Measurements from ENCODE around the gene CREB5.

CREB5 gene

DNA sequence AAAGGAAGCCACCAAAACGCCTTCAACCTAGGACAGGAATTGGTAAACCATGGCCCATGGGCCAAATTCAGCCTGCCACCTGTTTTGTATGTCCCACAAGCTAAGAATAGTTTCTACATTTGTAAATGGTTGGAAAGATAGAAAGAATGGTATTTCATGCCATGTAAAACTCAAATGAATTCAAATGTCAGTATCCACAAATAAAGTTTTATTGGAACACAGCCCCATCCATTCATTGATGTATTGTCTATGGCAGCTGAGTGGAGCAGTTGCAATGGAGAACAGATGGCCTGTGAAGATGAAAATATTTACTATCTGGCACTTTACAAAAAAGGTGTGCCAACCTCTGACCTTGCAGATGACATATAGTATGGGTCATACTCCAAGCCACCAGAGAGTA, 236.9 kb downstream of the CREB5 start:
- H3K4me3 ChIP-seq (ENCODE audit: low read depth, low read length) = no peak overlapping the region
- TF ChIP-seq, protein P1, sequence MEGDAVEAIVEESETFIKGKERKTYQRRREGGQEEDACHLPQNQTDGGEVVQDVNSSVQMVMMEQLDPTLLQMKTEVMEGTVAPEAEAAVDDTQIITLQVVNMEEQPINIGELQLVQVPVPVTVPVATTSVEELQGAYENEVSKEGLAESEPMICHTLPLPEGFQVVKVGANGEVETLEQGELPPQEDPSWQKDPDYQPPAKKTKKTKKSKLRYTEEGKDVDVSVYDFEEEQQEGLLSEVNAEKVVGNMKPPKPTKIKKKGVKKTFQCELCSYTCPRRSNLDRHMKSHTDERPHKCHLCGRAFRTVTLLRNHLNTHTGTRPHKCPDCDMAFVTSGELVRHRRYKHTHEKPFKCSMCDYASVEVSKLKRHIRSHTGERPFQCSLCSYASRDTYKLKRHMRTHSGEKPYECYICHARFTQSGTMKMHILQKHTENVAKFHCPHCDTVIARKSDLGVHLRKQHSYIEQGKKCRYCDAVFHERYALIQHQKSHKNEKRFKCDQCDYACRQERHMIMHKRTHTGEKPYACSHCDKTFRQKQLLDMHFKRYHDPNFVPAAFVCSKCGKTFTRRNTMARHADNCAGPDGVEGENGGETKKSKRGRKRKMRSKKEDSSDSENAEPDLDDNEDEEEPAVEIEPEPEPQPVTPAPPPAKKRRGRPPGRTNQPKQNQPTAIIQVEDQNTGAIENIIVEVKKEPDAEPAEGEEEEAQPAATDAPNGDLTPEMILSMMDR (IDR thresholded peaks at IDR 0.05; ENCODE audit: low read depth, low read length, missing control alignments) = no peak
- DNase-seq (ENCODE audit: low read depth) = no peak

DNA sequence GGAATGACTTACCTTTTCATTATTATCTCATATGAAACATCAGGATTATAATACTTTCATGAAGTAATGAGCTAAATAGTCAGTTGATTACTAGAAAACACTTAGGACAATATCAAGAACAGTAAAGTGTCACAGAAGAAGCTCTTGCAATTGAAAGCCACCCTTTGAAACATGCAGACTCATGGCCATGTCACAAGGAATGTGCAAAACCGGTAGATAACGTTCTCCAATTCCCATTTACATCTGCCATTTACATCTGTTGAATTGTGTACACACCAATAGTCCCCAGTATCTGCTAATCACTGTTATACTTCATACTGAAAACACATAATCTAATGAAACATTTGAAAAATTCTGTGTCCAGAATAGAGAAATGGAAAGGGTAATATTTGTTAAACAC, 237.5 kb downstream of the CREB5 start:
- H3K4me3 ChIP-seq (ENCODE audit: low read depth, low read length) = no peak overlapping the region
- TF ChIP-seq, protein P1 (IDR thresholded peaks at IDR 0.05; ENCODE audit: low read depth, low read length, missing control alignments) = no peak
- DNase-seq (ENCODE audit: low read depth) = no peak

DNA sequence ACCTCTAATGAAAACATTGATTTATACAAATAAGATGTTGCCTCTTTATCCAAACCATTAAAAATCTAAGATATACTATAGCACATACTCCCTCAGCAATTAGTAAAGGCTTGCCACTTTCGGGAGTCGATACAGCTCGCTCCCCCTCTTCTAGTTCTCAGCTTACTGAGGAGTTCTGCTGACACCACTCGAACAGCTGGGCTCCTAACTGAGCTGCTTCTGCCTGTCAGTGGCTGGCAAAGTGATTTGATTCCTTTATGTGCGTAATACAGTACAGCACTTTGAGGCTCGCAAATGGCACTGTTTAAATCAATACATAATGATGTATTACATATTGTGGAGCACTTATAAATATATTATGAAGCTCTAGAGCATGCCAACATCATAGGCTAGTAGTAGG, 241.8 kb downstream of the CREB5 start:
- H3K4me3 ChIP-seq (ENCODE audit: low read depth, low read length) = no peak overlapping the region
- DNase-seq (ENCODE audit: low read depth) = no peak
- TF ChIP-seq, protein P1 (IDR thresholded peaks at IDR 0.05; ENCODE audit: low read depth, low read length, missing control alignments) = no peak

DNA sequence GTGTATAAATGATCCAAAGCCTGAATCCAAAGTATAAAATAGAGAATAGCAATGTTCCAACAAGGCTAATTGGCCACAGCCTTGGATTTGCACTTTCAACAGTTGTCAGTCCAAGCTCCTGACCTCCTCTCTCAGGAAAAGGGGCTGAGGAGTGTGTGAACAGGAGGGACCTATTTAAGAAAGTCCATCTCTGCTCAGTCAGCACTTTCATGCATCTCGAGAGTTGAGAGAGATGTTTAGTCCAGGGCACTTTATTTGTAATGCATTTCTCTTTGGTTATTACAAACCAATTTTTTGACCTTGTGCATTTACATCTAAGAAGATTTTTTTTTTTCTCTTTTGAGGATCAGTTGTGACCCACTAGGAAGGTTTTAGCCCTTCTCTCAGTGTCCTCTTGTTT, 244.2 kb downstream of the CREB5 start:
- DNase-seq (ENCODE audit: low read depth) = no peak
- H3K4me3 ChIP-seq (ENCODE audit: low read depth, low read length) = no peak overlapping the region

DNA sequence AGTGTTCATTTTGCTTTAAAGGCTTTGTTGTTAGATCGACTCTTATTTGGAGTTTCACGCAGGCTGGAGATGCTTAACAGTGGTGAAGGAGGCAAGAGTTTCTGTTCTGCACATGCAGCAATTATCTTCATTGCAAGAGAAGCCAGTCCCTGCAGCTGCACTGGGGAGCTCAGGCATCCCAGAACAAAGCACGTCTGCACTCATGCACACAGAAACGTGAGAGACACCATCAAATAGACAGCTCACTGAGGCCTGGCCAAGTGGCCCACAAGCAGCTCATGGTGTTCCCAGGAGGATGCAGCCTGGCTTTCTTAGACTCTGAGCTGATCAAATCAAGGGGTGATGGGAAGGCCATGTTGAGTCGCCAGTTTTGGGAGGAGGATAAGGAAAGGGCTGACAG, 246.1 kb downstream of the CREB5 start:
- DNase-seq (ENCODE audit: low read depth) = no peak
- TF ChIP-seq, protein P1 (IDR thresholded peaks at IDR 0.05; ENCODE audit: low read depth, low read length, missing control alignments) = no peak
- no peak overlapping the region for H3K4me3 ChIP-seq (ENCODE audit: low read depth, low read length)

More for the DNA sequence above, 244.2 kb downstream of the CREB5 start:
- TF ChIP-seq, protein P1 (IDR thresholded peaks at IDR 0.05; ENCODE audit: low read depth, low read length, missing control alignments) = no peak

DNA sequence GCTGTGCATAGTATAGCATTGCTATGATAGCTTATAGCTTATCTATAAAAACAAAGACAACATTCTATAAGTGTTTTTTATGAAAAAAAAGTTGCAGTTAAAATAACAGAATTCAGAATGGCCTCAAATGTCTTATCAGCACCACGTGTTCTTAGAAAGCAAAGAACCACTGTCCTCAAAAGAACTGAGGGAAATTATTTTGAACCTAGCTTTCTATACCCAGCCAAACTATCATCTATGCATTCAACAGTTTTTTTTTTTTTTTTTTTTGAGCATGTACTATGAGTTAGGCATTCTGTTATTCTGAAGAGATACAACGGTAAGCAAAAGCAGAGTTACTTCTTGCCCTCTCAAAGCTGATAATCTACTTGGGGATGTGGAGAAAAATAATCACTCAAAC, 247.8 kb downstream of the CREB5 start:
- no peak for DNase-seq (ENCODE audit: low read depth)
- H3K4me3 ChIP-seq (ENCODE audit: low read depth, low read length) = no peak overlapping the region
- TF ChIP-seq, protein P1 (IDR thresholded peaks at IDR 0.05; ENCODE audit: low read depth, low read length, missing control alignments) = no peak

DNA sequence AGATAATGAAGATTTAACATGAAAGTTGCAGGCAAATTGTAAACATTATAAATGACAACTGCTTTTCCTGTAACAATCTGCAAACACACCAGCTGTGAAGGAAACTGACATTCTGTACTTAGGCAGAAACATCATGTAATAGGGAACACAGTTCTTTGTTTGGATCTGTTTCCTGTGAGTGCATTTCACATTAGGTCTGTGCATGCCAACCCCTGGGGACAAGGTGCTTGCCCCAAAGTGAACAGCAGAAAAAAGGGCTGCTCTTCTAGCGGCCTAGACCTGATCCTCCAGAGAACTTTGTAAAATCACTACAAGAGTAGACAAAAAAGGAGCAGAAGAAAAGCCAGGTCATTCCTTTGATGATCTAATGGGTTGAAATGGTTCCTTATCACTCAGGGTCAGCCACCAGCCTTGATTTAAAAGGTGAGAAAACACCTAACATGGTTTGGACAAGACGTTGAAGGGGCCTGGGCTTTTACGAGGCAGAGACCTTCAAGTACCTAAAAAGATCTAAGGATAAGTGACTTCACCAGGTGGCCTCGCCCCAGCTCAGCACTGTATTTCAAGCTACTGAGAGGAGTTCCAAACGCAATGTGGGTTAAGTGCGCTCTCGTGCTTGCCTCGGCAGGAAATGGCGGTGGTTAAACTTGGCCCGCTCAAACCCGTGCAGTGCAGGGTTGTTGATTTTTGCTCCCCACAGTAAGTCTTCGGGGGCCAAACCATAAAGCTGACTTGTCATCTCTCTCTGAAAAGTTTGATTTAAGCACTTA, 249.7 kb downstream of the CREB5 start:
- TF ChIP-seq, protein P1 (IDR thresholded peaks at IDR 0.05; ENCODE audit: low read depth, low read length, missing control alignments) = no peak
- H3K4me3 ChIP-seq (ENCODE audit: low read depth, low read length) = no peak overlapping the region
- DNase-seq (ENCODE audit: low read depth) = no peak
